Fibroblast of villous mesenchyme (primary cell): Measurements from ENCODE around the gene CHGA. TPM values are rescaled to one million over a fixed set of nuclear protein-coding genes. Genes with fewer than 3 reads are reported as not detected.

ENCODE experiments used
- DNase-seq: peaks from one replicate; pipeline ENCODE4 v3.0.0-alpha.2; 2010; ENCODE audit warnings: low read depth
- H3K4me3 ChIP-seq: 2 replicates; pipeline ENCODE4 v1.5.1; 2011; ENCODE audit warnings: low read depth, mild to moderate bottlenecking, low read length
- CTCF ChIP-seq: IDR thresholded peaks from 2 replicates; pipeline ENCODE4 v1.5.1; 2012; ENCODE audit warnings: low read depth, mild to moderate bottlenecking, low read length; ENCODE audit not compliant: insufficient read depth
- total RNA-seq: library from RNA; depleted of rRNA; stranded (reverse); fragments of >200 nt; gene quantifications from 2 replicates; pipeline ENCODE4 v1.2.3, GENCODE V29; 2012

Gene CHGA
- total RNA-seq, 1 donor, result not detected

DNA sequence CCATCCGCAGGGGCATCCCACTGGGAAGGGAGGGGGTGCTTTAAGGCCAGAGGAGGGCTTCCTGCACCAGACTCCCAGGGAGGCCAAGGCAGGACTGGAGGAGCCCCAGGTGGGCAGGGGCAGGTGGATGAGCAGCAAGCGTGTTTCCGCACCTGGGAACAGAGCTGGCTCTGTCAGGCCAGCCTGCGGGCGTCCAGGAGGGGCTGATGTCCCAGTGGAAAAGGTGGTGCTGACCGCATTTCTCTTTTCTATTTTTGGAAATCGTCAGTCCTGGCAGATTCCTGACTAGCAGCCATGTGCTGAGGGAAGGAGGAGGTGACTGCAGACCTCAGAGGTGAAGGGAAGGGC is 27.2 kb downstream of the CHGA start:
- no peak for DNase-seq
- no peak overlapping the region for H3K4me3 ChIP-seq
- no peak for TF ChIP-seq CTCF

- no peak for TF ChIP-seq CTCF
- DNase-seq, result no peak
- H3K4me3 ChIP-seq, result no peak overlapping the region
These were observed 27.8 kb downstream of the CHGA start for GRCh38 chr14:92950773-92951172.

DNA sequence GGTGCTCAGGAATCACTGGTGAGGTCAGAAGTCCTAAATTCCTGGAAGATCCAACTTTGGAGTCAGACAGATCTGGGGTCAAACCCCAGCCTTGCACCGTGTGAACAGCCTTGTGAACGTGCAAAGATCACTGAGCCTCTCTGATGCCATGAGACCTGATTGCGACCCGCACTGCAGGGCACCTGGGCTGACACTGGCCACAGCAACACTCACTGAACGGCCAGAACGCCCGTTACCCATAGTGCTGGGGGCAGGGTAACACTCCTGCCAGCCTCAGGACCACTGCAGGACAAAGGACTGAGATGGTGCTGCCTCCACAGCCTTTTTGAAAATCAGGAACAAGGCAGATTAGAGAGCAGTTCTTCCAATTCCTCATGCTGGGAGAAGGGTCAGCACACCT is 28.3 kb downstream of the CHGA start:
- H3K4me3 ChIP-seq, result no peak overlapping the region
- TF ChIP-seq CTCF, result no peak
- no peak for DNase-seq

DNA sequence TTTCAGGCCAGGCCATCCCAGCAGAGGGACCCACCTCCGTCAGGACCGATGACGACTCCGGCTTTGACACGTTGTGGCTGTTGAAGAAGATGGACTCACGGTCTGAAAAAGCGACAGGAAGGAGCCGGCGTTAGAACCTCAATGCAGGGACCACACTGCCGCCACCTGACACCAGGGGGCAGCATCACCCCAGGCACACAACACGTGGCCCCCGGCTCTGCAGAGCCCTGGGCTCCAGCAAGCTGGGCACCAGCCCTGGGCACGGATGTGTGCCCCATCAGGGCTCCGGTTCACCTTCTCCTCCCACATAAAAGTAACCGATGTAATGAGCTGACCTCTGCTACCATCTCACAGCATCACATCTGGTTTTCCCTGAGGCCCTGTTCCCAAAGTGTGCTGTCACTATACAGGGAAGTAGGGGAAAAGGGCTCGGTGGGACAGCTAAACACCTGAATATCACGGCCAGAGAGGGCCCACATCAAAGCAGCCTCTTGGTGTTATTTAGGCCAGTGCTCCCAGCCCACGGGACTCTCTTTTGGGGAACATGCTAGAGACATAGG is 29.0 kb downstream of the CHGA start:
- peak; percentile 92 for TF ChIP-seq CTCF
- peak; percentile 66 for DNase-seq
- H3K4me3 ChIP-seq, result no peak overlapping the region

GRCh38 chr14:92952481-92953298 is 29.7 kb downstream of the CHGA start:
- no peak overlapping the region for H3K4me3 ChIP-seq
- DNase-seq, result no peak
- TF ChIP-seq CTCF, result no peak

GRCh38 chr14:92953526-92953925 is 30.6 kb downstream of the CHGA start:
- no peak for DNase-seq
- no peak overlapping the region for H3K4me3 ChIP-seq
- no peak for TF ChIP-seq CTCF
